Parathyroid adenoma (tissue), 2 donors: ENCODE measurements around the gene TBC1D30.
"Not testable (repeated sequence)": the region's sequence is repeated elsewhere in the genome, so short reads cannot be mapped to it uniquely, and the experiment has no call there.

Source experiments
- H2AFZ ChIP-seq: fragments of 300-600 bp; sonication (generic); one replicate; pipeline ENCODE4 v1.7.0; 2017; ENCODE audit warnings: antibody characterized with exemption, mild to moderate bottlenecking
- H3K27ac ChIP-seq: fragments of 300-600 bp; sonication (generic); one replicate; pipeline ENCODE4 v1.7.0; 2017
- H3K27me3 ChIP-seq: fragments of 300-600 bp; sonication (generic); one replicate; pipeline ENCODE4 v1.7.0; 2017; ENCODE audit warnings: low read length; ENCODE audit not compliant: control insufficient read depth, insufficient read depth
- H3K36me3 ChIP-seq: fragments of 300-600 bp; sonication (generic); one replicate; pipeline ENCODE4 v1.7.0; 2017; ENCODE audit warnings: low read length; ENCODE audit not compliant: control insufficient read depth, insufficient read depth
- H3K4me1 ChIP-seq: fragments of 300-600 bp; sonication (generic); one replicate; pipeline ENCODE4 v1.7.0; 2017; ENCODE audit warnings: control low read depth
- H3K4me2 ChIP-seq: fragments of 300-600 bp; sonication (generic); one replicate; pipeline ENCODE4 v1.7.0; 2017; ENCODE audit warnings: low read length
- H3K4me3 ChIP-seq: fragments of 300-600 bp; sonication (generic); one replicate; pipeline ENCODE4 v1.7.0; 2017; ENCODE audit warnings: low read depth, low read length
- H3K79me2 ChIP-seq: fragments of 300-600 bp; sonication (generic); one replicate; pipeline ENCODE4 v1.7.0; 2017; ENCODE audit warnings: control low read depth
- H3K9ac ChIP-seq: fragments of 300-600 bp; sonication (generic); one replicate; pipeline ENCODE4 v1.7.0; 2017; ENCODE audit warnings: mild to moderate bottlenecking
- H3K9me3 ChIP-seq: fragments of 300-600 bp; sonication (generic); one replicate; pipeline ENCODE4 v1.7.0; 2017; ENCODE audit warnings: low read length; ENCODE audit not compliant: control insufficient read depth
- TF ChIP-seq, protein P1 (sequence below): fragments of 300-600 bp; sonication (generic); IDR thresholded peaks from one replicate; pipeline ENCODE4 v1.7.0; 2017; ENCODE audit warnings: antibody characterized with exemption, mild to moderate bottlenecking
- donor health status: primary hyperparathyroidism.

Gene TBC1D30

DNA sequence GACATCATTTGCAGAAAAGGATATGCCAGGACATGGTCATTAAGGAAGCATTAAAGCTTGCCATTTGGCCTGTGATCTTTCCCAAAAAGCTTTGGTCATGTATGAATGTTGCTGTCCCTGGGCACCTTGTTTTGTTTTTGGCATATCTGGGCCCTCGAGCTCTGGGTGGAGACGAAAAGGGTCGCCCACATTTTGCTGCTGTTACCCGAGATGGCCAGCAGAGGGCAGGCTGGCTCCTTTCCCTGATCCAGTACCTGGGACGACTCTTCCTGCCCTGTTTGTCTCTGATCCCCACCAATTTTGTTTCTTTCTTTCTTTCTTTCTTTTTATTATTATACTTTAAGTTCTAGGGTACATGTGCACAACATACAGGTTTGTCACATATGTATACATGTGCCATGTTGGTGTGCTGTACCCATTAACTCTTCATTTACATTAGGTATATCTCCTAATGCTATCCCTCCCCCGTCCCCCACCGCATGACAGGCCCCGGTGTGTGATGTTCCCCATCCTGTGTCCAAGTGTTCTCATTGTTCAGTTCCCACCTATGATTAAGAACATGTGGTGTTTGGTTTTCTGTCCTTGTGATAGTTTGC is 22.2 kb upstream of the TBC1D30 start:
- not testable (repeated sequence) for H3K36me3 ChIP-seq, H3K9me3 ChIP-seq, H3K4me3 ChIP-seq, H3K4me2 ChIP-seq, H3K27me3 ChIP-seq, H3K27ac ChIP-seq, H3K4me1 ChIP-seq, H3K9ac ChIP-seq, H2AFZ ChIP-seq
- TF ChIP-seq, protein P1, sequence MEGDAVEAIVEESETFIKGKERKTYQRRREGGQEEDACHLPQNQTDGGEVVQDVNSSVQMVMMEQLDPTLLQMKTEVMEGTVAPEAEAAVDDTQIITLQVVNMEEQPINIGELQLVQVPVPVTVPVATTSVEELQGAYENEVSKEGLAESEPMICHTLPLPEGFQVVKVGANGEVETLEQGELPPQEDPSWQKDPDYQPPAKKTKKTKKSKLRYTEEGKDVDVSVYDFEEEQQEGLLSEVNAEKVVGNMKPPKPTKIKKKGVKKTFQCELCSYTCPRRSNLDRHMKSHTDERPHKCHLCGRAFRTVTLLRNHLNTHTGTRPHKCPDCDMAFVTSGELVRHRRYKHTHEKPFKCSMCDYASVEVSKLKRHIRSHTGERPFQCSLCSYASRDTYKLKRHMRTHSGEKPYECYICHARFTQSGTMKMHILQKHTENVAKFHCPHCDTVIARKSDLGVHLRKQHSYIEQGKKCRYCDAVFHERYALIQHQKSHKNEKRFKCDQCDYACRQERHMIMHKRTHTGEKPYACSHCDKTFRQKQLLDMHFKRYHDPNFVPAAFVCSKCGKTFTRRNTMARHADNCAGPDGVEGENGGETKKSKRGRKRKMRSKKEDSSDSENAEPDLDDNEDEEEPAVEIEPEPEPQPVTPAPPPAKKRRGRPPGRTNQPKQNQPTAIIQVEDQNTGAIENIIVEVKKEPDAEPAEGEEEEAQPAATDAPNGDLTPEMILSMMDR: peak; percentile 87
- peaks cover 12% of the 10 kb centered on the region for H3K79me2 ChIP-seq

DNA sequence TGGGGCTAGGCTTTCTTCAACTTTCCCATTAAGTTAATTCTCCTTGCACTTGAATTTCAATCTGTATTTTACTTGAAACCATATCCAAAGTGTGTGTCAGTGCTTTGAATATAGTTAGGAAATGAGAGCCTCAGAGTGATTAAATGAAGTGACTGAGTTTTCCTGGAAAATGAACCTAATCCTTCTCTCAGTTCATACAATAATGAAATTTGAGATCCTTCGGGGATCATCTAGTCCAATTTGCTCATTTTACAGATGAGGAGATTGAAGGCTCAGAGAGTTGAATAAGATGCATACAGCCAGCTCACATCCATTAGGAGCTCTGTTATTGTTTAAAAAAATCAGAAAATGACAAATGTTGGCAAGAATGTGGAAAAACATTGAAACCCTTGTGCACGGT is 18.3 kb upstream of the TBC1D30 start:
- Histone ChIP-seq H3K9ac (no peak overlapping the region), H3K79me2 (peaks cover 12% of the 10 kb centered on the region), H3K9me3 (no peaks in the 10 kb centered on the region), H2AFZ (no peak overlapping the region), H3K4me3 (no peak overlapping the region), H3K36me3 (no peaks in the 10 kb centered on the region), H3K4me2 (no peak overlapping the region), H3K27me3 (no peaks in the 10 kb centered on the region), H3K4me1 (no peaks in the 10 kb centered on the region), H3K27ac (no peak overlapping the region)
- TF ChIP-seq, protein P1: no peak

DNA sequence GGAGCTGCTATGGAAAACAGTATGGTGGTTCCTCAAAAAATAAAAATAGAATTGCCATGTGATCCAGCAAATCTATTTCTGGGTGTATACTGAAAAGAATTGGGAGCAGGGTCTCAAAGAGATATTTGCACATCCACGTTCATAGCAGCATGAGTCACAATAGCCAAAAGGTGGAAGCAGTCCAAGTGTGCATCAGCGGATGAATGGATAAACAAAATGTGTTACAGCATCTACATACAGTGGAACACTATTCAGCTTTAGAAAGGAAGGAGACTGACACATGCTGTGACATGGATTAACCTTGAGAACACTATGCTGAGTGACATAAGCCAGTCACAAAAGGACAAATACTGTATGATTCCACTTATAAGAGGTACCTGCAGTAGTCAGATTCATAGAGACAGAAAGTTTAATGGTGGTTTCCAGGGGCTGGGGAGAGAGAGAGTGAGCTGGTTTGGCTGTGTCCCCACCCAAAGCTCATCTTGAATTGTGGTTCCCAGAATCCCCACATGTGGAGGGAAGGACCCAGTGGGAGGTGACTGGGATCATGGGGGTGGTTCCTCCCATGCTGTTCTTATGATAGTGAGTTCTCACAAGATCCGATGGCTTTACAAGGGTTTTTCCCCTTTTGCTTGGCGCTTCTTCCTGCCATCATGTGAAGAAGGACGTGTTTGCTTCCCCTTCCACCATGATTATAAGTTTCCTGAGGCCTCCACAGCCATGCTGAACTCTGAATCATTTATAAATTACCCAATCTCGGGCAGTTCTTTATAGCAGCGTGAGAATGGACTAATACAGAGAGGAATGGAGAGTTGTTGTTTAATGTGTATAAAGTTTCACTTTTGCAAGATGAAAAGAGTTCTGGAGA is 17.6 kb upstream of the TBC1D30 start:
- no peak overlapping the region for H3K9ac ChIP-seq
- H3K4me1 ChIP-seq: no peaks in the 10 kb centered on the region
- H3K4me2 ChIP-seq: no peak overlapping the region
- H3K36me3 ChIP-seq: no peaks in the 10 kb centered on the region
- H3K9me3 ChIP-seq: no peaks in the 10 kb centered on the region
- no peak overlapping the region for H2AFZ ChIP-seq
- H3K27me3 ChIP-seq: no peaks in the 10 kb centered on the region
- H3K27ac ChIP-seq: no peak overlapping the region
- peaks cover 12% of the 10 kb centered on the region for H3K79me2 ChIP-seq
- no peak overlapping the region for H3K4me3 ChIP-seq
- TF ChIP-seq, protein P1: no peak

DNA sequence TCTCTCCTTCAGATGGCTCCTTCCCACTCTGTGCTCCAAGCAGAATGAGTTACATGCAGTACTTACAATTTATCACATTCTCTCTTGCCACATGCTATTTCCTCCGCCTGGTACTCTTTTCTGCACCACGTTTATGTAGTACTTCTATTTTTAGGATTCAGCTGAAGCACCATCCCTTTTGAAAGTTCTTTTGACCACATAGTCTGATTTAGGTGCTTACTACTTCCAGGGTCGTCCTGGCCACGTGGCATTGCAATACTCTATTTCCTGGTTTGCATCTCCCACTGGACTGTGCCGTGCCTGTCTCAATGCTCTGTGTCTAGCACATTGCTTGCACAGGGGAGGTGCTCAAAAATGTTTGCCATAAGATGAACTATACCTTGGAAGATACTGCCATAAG is 16.3 kb upstream of the TBC1D30 start:
- H3K36me3 ChIP-seq: no peaks in the 10 kb centered on the region
- H3K27ac ChIP-seq: no peak overlapping the region
- no peaks in the 10 kb centered on the region for H3K27me3 ChIP-seq
- H3K9ac ChIP-seq: no peak overlapping the region
- H3K9me3 ChIP-seq: no peaks in the 10 kb centered on the region
- H3K4me3 ChIP-seq: no peak overlapping the region
- TF ChIP-seq, protein P1: no peak
- no peak overlapping the region for H2AFZ ChIP-seq
- peaks cover 9% of the 10 kb centered on the region for H3K79me2 ChIP-seq
- H3K4me1 ChIP-seq: no peaks in the 10 kb centered on the region
- H3K4me2 ChIP-seq: no peak overlapping the region
